ENCODE data around the gene HIRIP3.

DNA sequence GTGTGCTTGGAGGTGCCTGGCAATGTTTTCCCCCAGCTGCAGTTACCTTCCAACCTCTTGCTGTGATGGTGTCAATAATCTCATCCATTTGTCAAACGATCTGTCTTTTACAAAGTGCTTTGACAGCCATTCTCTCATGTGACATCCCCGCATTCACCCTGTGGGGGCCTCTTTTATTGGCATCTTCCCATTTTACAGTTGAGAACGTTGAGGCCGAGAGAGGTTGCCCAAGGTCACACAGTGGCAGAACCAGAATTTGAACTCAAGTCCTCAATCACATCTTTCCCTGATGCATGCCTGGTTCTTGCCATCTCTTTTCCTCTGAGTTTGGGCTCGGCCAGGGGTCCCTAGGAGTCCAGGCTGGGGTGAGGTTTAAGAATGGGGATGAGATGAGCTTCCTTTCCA, 20.3 kb downstream of the HIRIP3 start:
- TF ChIP-seq, protein P1, sequence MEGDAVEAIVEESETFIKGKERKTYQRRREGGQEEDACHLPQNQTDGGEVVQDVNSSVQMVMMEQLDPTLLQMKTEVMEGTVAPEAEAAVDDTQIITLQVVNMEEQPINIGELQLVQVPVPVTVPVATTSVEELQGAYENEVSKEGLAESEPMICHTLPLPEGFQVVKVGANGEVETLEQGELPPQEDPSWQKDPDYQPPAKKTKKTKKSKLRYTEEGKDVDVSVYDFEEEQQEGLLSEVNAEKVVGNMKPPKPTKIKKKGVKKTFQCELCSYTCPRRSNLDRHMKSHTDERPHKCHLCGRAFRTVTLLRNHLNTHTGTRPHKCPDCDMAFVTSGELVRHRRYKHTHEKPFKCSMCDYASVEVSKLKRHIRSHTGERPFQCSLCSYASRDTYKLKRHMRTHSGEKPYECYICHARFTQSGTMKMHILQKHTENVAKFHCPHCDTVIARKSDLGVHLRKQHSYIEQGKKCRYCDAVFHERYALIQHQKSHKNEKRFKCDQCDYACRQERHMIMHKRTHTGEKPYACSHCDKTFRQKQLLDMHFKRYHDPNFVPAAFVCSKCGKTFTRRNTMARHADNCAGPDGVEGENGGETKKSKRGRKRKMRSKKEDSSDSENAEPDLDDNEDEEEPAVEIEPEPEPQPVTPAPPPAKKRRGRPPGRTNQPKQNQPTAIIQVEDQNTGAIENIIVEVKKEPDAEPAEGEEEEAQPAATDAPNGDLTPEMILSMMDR (optimal IDR thresholded peaks at IDR 0.05 in 1 of 3, IDR thresholded peaks at IDR 0.05 in 1 of 3, conservative IDR thresholded peaks at IDR 0.05 in 1 of 3; ENCODE audit: extremely low read depth in 1 of 3, insufficient read depth in 2 of 3, low read length in 3 of 3), result no peak
- TF ChIP-seq EZH2 (IDR thresholded peaks at IDR 0.05; ENCODE audit: low read length), result no peak
